Choroid plexus epithelial cell (primary cell): ENCODE results near the gene POT1.

Source experiments
- DNase-seq: peaks from one replicate; pipeline ENCODE4 v3.0.0-alpha.2; 2010; ENCODE audit warnings: low read depth
- H3K4me3 ChIP-seq: 2 replicates; pipeline ENCODE4 v1.5.1; 2011; ENCODE audit warnings: low read depth, mild to moderate bottlenecking, control low read depth, low read length, moderate library complexity
- TF ChIP-seq, protein P1 (sequence below): conservative IDR thresholded peaks from 2 replicates; pipeline ENCODE4 v1.5.1; 2011; ENCODE audit warnings: low read depth, mild to moderate bottlenecking, control low read depth, inconsistent platforms, low read length, moderate library complexity

Gene POT1

DNA sequence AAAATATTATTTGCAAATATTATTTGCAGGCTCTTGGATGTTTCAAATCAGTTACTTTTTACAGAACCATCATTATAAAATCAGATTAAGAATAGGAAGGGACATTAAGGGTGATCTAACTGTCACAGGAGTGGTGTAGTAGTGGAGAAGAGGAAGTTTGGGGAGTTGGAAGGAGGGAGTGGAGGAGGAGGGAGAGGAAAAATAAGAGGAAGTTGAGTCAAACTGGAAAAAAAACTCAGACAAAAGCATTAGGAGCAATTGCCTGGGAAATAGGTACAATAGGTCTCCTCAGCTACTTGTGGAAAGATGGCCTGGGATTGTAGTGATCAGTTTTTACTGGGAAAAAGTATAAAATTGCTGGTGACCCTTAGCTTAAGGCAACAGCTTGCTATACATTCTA lies 86.3 kb downstream of the POT1 start:
- no peak for DNase-seq
- TF ChIP-seq, protein P1, sequence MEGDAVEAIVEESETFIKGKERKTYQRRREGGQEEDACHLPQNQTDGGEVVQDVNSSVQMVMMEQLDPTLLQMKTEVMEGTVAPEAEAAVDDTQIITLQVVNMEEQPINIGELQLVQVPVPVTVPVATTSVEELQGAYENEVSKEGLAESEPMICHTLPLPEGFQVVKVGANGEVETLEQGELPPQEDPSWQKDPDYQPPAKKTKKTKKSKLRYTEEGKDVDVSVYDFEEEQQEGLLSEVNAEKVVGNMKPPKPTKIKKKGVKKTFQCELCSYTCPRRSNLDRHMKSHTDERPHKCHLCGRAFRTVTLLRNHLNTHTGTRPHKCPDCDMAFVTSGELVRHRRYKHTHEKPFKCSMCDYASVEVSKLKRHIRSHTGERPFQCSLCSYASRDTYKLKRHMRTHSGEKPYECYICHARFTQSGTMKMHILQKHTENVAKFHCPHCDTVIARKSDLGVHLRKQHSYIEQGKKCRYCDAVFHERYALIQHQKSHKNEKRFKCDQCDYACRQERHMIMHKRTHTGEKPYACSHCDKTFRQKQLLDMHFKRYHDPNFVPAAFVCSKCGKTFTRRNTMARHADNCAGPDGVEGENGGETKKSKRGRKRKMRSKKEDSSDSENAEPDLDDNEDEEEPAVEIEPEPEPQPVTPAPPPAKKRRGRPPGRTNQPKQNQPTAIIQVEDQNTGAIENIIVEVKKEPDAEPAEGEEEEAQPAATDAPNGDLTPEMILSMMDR: no peak
- H3K4me3 ChIP-seq: no peak overlapping the region

DNA sequence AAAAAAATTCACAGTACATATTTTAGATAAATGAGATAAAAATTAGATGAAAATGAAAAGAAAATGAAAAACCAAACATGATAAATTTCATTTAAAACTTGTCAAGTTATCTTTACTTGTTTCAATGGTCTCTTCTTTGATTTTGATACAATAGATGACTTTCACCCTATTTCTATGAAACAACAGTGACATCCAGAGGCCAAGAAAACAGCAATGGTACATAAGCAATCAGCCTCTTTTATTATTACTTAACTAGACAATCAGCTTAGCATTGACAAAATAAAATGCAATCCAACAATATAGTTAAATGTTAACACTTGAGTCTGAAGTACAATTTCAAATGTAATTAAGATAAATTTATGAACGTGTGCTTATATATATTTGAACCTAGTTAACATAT lies 89.2 kb downstream of the POT1 start:
- TF ChIP-seq, protein P1: peak; percentile 23
- H3K4me3 ChIP-seq: no peak overlapping the region
- DNase-seq: peak; percentile 13

DNA sequence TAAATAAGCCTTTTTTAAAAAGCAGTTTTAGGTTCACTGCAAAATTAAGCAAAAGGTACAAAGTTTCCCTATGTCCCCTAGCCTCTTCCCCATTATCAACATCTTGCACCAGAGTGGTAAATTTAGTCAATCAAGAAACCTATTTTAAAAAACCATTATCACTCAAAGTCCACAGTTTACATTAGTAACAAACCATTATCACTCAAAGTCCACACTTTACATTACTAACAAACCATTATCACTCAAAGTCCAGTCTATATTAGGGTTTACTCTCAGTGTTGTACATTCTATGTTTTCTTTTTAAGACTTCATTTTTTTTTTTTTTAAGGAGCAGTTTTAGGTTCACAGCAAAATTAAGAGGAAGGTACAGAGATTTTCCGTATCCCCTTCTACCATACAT lies 89.9 kb downstream of the POT1 start:
- no peak for DNase-seq
- H3K4me3 ChIP-seq: no peak overlapping the region
- TF ChIP-seq, protein P1: no peak

DNA sequence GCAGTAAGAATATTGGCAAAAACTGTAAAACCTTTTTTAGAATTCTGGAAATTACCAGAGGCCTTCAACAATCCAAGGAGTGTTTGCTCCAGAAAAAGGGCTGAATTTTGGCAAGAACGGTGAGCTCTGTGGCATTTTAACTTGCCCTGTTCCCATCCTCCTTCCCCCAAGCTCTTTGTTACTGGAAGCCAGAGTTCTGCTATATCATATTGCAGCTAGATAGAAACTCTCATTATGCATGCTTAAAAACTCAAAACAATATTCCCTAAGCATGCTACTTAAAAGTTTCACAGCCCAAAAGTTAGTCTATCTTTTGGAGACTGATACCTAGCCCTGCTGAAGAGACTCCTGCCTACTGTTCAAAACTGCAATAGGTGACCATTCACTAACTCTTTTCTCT lies 93.5 kb downstream of the POT1 start:
- TF ChIP-seq, protein P1: no peak
- no peak overlapping the region for H3K4me3 ChIP-seq
- no peak for DNase-seq

DNA sequence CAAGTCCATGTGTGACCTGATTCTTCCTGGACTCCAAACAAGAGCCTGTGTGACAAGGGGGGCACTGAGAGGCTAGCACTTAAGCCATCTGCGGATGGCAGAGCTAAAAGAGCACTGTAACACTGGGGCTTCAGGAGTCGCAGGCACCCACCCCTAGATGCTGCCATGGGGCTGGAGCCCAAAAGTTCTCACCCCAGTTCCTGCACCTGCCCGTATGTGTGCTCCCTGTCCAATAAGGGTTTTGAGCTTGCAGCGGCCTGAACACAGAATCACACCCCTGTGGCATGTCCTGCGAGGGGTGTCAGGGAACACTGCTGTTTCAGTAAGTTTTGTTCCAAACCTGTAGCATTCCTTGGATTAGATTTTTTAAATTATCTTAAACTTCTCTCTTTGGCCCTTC lies 110.8 kb downstream of the POT1 start:
- no peak overlapping the region for H3K4me3 ChIP-seq
- DNase-seq: no peak
- TF ChIP-seq, protein P1: no peak

DNA sequence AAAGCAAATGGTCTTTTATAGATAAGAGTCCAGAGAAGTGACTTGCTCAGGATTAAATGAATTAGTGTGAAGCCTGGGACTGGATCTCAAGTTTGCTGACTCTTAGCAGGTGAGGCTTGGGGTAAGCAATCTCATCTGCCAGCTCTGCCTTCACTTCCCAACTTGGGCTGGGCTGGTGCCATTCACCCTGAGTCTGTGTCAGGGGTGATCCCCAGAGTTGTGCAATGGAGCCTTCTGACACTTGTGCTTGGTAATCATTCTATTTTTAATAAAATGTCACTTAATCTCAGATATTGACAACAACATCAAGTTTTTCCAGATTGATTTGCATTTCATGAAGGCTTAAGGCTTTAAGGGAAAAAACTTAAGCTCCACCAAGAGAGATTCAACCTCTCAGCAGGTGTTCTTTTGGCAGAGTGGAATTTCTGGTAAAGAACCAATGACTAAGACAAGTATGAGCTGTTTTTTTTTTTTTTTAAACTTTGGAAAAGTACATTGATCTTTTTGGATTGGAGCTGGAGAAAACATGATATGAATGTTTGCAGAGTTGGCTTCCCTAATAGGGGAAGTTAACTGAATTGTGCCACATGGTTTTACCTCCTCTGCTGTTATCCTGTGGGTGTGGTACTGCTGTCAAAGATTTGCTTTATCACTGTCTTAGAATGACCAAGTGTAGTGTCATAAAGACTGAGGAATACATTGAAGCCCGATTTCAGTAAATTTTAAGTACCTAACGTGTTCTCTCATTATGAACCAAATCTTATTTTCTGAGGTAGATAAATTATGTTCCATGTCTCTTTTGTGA lies 115.4 kb downstream of the POT1 start:
- TF ChIP-seq, protein P1: no peak
- DNase-seq: peak; percentile 7
- no peak overlapping the region for H3K4me3 ChIP-seq

DNA sequence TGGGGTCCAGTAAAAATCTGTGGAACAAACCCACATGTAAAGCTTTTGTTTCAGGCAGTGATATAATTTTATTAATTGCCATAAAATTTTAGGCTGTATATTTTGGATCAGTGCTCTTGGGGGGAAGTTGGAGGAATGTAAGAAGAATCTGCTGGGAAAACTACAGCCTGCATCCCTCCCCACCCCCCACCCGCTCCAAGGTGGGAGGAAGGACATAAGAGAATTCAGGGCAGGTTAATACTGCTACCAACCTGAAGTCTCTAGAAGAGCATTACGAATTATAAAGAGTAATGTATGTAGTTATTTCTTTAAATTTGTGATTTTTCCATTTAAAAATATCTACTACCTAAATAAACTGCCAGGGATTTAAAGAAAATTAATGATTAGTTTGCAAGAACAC lies 116.9 kb downstream of the POT1 start:
- no peak overlapping the region for H3K4me3 ChIP-seq
- TF ChIP-seq, protein P1: no peak
- no peak for DNase-seq
